ENCODE results near the gene WDR70. TPM values are rescaled to one million over a fixed set of nuclear protein-coding genes. Genes with fewer than 3 reads are reported as not detected.

The WDR70 gene
- total RNA-seq, 1 experiment from 2014 or later, result 78.2 TPM

GRCh38 chr5:37769840-37770239 is 390.7 kb downstream of the WDR70 start:
- no peaks in the 10 kb centered on the region for H3K9me2 ChIP-seq (ENCODE audit: insufficient read depth)
- H3K27ac ChIP-seq, result no peak overlapping the region
- no TSS peak for BruUV-seq (replicated peaks)
- H3K79me2 ChIP-seq (ENCODE audit: low read depth), result no peaks in the 10 kb centered on the region
- no peaks in the 10 kb centered on the region for H4K20me1 ChIP-seq (ENCODE audit: insufficient read depth)
- CTCF ChIA-PET, result interaction anchor here (0.6 kb wide), 1 partner anchor 47 kb away, joined by 4 read pairs; no protein-coding TSS in a partner anchor
- H3K9me3 ChIP-seq (ENCODE audit: insufficient read depth, low read depth), result peaks cover 7% of the 10 kb centered on the region
- H3K36me3 ChIP-seq (ENCODE audit: low read depth), result no peaks in the 10 kb centered on the region
- H2AFZ ChIP-seq, result no peak overlapping the region
- H3F3A ChIP-seq (ENCODE audit: insufficient read depth, low read depth), result peaks cover 17% of the 10 kb centered on the region; the same call in 1 of the 2 replicates
- intact Hi-C loops (cut with micrococcal nuclease; ENCODE audit: unreplicated experiment), result loop anchor here (2.0 to 10.0 kb wide), 2 partner anchors 45 to 425 kb away; no protein-coding TSS in a partner anchor
- H3K27me3 ChIP-seq (ENCODE audit: insufficient read depth, low read depth), result no peaks in the 10 kb centered on the region
- no peak for DNase-seq
- H3K4me3 ChIP-seq, result no peak overlapping the region
- TF ChIP-seq CTCF (conservative IDR thresholded peaks at IDR 0.05) (no peak), EZH2 (IDR thresholded peaks at IDR 0.05; ENCODE audit: low read depth) (no peak)
- H3K4me1 ChIP-seq (replicated peaks; ENCODE audit: insufficient read depth), result peaks cover 26% of the 10 kb centered on the region
- POLR2A ChIA-PET (ENCODE audit: unreplicated experiment), result no interaction called here
- H3K4me2 ChIP-seq, result no peak overlapping the region

- no peaks in the 10 kb centered on the region for H3K79me2 ChIP-seq (ENCODE audit: low read depth)
- H3K4me2 ChIP-seq, result peak overlapping the region; percentile 52
- no peak for DNase-seq
- peaks cover 17% of the 10 kb centered on the region; the same call in 1 of the 2 replicates for H3F3A ChIP-seq (ENCODE audit: insufficient read depth, low read depth)
- ChIA-PET POLR2A (ENCODE audit: unreplicated experiment) (no interaction called here), CTCF (no interaction called here)
- H3K9me2 ChIP-seq (ENCODE audit: insufficient read depth), result no peaks in the 10 kb centered on the region
- H3K36me3 ChIP-seq (ENCODE audit: low read depth), result no peaks in the 10 kb centered on the region
- H3K27me3 ChIP-seq (ENCODE audit: insufficient read depth, low read depth), result no peaks in the 10 kb centered on the region
- TF ChIP-seq CTCF (conservative IDR thresholded peaks at IDR 0.05), result no peak
- no peak for TF ChIP-seq EZH2 (IDR thresholded peaks at IDR 0.05; ENCODE audit: low read depth)
- peak overlapping the region; percentile 20; the same call in 1 of the 2 replicates for H3K27ac ChIP-seq
- no peak overlapping the region for H2AFZ ChIP-seq
- BruUV-seq (replicated peaks), result no TSS peak
- H3K4me3 ChIP-seq, result no peak overlapping the region
- peaks cover 11% of the 10 kb centered on the region for H3K9me3 ChIP-seq (ENCODE audit: insufficient read depth, low read depth)
- H4K20me1 ChIP-seq (ENCODE audit: insufficient read depth), result no peaks in the 10 kb centered on the region
- intact Hi-C loops (cut with micrococcal nuclease; ENCODE audit: unreplicated experiment), result loop anchor here (1.0 to 10.0 kb wide), 4 partner anchors 44 to 424 kb away; no protein-coding TSS in a partner anchor
- H3K4me1 ChIP-seq (replicated peaks; ENCODE audit: insufficient read depth), result peaks cover 26% of the 10 kb centered on the region
Measured at GRCh38 chr5:37770786-37771185, 391.7 kb downstream of the WDR70 start.

GRCh38 chr5:37771203-37771611 is 392.1 kb downstream of the WDR70 start:
- no peak for DNase-seq
- peaks cover 11% of the 10 kb centered on the region for H3K9me3 ChIP-seq (ENCODE audit: insufficient read depth, low read depth)
- intact Hi-C loops (cut with micrococcal nuclease; ENCODE audit: unreplicated experiment), result loop anchor here (1.0 to 10.0 kb wide), 4 partner anchors 44 to 424 kb away; no protein-coding TSS in a partner anchor
- no peak overlapping the region for H2AFZ ChIP-seq
- H3K27ac ChIP-seq, result peak overlapping the region; percentile 20; the same call in 1 of the 2 replicates
- no peak overlapping the region for H3K4me3 ChIP-seq
- TF ChIP-seq CTCF (conservative IDR thresholded peaks at IDR 0.05) (no peak), EZH2 (IDR thresholded peaks at IDR 0.05; ENCODE audit: low read depth) (no peak)
- H3K4me1 ChIP-seq (replicated peaks; ENCODE audit: insufficient read depth), result peaks cover 26% of the 10 kb centered on the region
- BruUV-seq (replicated peaks), result TSS peak; percentile 69
- H4K20me1 ChIP-seq (ENCODE audit: insufficient read depth), result no peaks in the 10 kb centered on the region
- no peaks in the 10 kb centered on the region for H3K27me3 ChIP-seq (ENCODE audit: insufficient read depth, low read depth)
- H3K4me2 ChIP-seq, result peak overlapping the region; percentile 52
- H3K36me3 ChIP-seq (ENCODE audit: low read depth), result no peaks in the 10 kb centered on the region
- H3K9me2 ChIP-seq (ENCODE audit: insufficient read depth), result no peaks in the 10 kb centered on the region
- H3K79me2 ChIP-seq (ENCODE audit: low read depth), result no peaks in the 10 kb centered on the region
- CTCF ChIA-PET, result no interaction called here
- POLR2A ChIA-PET (ENCODE audit: unreplicated experiment), result interaction anchor here (0.5 kb wide), 1 partner anchor 570 kb away, joined by 3 read pairs; no protein-coding TSS in a partner anchor
- H3F3A ChIP-seq (ENCODE audit: insufficient read depth, low read depth), result peaks cover 17% of the 10 kb centered on the region; the same call in 1 of the 2 replicates

All from PC-9 (cell line).